HG03558 (cell line): ENCODE measurements around the gene AKAP9.
"Not testable (repeated sequence)": the region's sequence is repeated elsewhere in the genome, so short reads cannot be mapped to it uniquely, and the experiment has no call there.

Source experiments
- ATAC-seq: cut with Tn5 transposase; IDR thresholded peaks from one replicate; pipeline ENCODE4 v1.9.1; 2021; ENCODE audit warnings: moderate number of reproducible peaks; ENCODE audit not compliant: unreplicated experiment; ENCODE audit errors: extremely low read depth

Gene AKAP9

DNA sequence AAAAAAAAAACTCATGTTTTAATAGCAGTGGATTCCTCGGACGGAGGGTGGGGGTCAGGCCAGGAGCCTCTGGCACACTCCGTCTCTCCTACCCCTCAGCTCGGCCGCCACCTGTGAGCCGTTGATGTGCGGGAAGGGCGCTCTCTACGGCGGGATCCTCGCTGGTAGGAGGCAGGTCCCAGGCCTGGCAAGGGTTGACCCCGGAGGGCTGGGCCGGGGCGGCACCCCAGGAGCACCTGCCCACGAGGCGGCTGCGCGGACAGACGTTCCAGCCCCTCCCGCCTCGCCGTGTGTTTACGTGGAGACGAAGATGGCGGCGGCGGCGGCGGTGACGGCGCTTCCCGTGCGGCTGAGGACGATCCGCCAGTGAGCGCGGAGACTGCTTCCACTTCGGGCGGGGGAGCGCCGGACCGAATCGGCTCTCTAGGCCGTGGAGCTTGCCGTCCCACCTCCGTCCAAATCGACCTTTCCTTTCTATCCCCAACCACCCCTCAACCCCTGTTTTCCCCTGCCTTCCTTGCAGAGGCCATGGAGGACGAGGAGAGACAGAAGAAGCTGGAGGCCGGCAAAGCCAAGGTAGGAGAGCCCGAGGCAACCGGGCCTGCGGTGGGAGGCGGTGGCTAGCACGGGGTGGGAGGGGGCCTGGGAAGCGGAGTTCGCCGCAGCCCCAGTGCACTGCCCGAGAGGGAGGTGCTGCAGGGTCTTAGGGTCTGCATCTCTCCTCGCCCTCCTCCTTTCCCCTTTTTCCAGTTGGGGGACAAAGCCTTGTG lies at the start of gene AKAP9:
AKAP9 (plus strand) TSS at position 291 of the 770 bp plus-strand sequence; CDS start at position 529, 238 bp downstream.
- ATAC-seq: peak; percentile 93

DNA sequence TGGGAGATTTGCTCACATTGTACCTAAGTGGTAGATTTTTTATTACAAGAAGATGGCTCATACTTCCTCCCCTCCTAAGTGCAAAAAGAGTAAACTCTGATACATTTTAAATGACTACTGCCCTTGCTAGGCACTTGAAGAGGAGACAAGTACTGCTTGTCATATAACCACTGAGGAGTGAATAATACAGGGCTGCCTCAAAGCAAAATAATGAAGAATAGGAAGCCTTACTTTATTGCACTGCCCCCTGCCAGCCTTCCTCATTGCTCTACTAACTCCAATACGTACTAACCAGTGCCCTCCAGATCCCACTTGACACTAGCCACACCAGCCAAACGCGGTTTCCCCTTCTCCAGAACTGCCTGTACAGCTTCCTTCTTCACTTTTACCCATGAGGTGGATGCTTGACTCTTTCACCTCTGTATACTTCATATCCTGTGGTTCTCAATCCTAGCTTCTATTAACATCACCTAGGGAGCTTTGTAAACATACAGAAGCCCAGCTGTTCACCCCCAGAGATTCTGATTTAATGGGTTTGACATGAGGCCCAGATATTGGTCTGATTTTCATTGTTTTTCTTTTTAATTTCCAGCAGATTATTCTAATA lies 48.5 kb upstream of the AKAP9 start:
- ATAC-seq: no peak

DNA sequence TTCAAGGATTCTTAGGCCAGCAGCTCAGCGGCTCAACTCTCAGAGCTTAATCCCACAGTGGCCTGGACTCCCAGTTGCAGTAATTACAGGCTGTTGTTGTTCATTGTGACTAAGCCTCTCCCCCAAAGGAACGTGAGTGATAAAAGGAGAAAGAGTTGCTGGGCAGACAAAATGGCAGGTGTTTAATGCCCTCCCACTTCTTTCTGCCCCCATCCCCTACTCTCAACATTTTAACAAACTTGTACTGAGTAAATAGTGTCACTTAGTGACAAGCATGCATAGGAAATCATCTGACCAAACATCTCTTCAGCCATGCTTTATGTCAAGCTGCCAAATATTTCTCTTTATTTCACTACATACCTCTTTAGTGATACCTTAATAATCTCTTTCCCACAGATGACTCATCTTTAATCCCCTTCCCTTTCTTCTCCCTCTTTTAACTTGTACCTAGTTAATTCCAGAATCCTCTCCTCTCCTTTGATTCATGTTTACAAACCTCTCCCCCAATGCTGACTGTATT lies 47.8 kb upstream of the AKAP9 start:
- no peak for ATAC-seq

- not testable (repeated sequence) for ATAC-seq
These were observed 47.0 kb upstream of the AKAP9 start for GRCh38 chr7:91893699-91894098.

- no peak for ATAC-seq
These were observed 45.7 kb upstream of the AKAP9 start for GRCh38 chr7:91894781-91895480.

GRCh38 chr7:91898240-91898992 lies 42.2 kb upstream of the AKAP9 start:
- no peak for ATAC-seq

- no peak for ATAC-seq
These were observed 41.1 kb upstream of the AKAP9 start for GRCh38 chr7:91899563-91899962.

- no peak for ATAC-seq
These were observed 30.5 kb upstream of the AKAP9 start for GRCh38 chr7:91910171-91910570.

- no peak for ATAC-seq
These were observed 29.5 kb upstream of the AKAP9 start for GRCh38 chr7:91911121-91911520.

DNA sequence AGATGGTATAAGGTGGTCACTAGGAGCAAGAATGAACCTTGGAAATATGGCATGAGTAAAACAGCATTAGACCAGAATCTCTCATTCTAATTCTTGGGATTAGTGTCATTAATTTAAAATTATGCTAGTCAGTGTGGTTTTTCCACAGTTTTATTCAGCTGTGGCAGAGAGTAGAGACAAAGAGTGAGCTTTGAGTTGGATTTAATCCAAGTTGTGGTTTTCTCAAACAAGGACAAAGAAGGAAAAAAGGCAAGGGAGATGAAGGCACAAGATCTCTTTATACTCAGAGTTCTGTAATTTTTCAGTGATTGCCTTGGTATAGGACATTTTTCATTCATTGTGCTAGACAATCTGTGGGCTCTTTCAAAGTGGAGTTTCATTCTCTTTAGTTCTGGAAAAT lies 28.2 kb upstream of the AKAP9 start:
- no peak for ATAC-seq

DNA sequence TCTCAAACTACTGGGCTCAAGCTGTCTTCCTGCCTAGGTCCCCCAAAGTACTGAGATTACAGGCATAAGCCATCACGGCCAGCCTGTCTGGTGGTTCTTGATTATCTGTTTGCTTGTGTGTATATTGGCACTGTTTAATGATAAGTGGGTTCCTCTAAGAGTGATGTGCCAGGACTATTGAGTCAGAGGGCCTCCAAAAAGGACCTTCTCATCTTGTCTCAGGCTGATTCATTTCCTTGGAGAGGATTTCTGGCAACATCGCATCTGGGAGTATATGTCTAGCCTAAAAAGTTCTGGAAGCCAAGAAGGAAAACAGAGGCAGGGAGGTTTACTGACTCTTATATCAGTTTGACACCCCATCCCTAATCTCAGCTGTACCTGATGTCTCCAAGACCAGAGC lies 27.1 kb upstream of the AKAP9 start:
- ATAC-seq: no peak

- ATAC-seq: no peak
These were observed 25.1 kb upstream of the AKAP9 start for GRCh38 chr7:91915401-91916050.

- no peak for ATAC-seq
These were observed 24.6 kb upstream of the AKAP9 start for GRCh38 chr7:91916051-91916440.

DNA sequence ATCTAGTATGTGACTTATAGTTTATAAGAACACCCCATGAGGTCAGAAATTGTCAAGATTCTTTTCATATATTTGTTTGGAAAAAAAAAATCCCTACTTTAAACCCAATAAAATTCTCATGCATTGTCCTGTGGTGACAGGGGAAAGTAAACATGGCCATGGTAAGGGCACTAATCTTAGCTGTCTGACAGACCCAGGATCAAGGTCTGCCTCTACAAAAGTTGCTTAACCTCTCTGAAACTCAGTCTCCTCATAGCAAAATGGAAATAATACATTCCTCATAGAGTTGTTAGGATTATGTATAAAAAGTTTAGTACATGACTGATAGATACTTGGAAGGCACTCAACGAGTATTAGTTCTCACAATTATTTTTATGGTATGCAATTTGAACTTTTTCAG lies 22.3 kb upstream of the AKAP9 start:
- no peak for ATAC-seq

GRCh38 chr7:91922857-91923256 lies 17.8 kb upstream of the AKAP9 start:
- ATAC-seq: no peak

GRCh38 chr7:91927912-91928311 lies 12.8 kb upstream of the AKAP9 start:
- no peak for ATAC-seq

DNA sequence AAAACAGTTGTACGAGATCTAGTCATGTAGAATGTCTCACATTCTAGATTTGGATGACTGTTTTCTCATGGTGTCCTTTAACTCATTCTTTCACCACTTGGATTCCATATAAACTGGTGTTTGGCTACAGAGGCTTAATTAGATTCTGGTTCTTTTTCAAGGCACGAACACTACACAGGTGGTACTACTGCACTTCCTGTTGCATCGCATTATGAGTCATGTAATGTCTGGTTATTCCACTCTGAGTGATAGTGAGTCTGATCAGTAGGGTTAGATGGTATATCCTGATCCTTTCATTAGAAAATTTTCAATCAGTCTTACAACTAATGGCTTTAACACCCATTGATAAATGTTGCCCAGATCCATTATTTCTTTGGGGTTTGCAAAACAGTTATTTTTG lies 11.2 kb upstream of the AKAP9 start:
- ATAC-seq: no peak

GRCh38 chr7:91940171-91940570 lies 491 bp upstream of the AKAP9 start:
- no peak for ATAC-seq

DNA sequence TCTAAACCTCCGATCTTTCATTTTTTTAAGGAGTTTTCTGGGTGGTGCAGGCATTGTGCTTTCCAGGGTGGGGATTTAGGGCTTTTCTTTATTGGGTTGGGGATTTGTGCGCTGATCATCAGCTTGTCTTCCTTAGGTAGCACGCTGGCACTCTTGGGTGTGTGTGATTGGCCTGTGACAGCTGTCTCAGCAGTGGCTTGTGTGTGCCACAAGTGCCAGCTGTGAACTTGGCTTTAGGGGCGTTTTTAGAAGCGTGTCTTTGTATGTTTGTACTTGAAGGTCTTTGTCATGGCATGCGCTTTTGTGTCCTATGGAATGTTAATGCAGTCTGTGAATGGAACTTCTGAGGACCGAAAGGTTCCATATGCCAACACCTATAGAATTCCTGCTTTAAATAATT lies 788 bp downstream of the AKAP9 start:
- ATAC-seq: no peak

DNA sequence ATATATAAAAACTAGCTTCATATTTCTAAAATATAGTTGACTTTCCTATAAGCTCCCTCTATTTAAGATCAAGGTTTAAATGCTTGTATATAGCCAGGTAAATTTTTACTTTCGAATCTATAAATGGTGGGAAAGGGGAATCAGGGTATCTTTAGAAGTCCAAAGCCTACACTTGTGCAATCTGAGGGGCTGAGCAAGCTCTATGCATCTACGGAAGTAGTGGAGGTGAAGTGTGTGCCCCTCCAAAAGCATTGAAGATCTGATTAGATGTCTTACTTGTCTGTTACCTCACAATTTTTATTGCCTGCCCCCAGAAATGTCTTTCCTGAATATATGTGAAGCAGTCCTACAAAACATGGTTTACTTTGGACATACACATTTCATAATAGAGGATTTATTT lies 1.6 kb downstream of the AKAP9 start:
- no peak for ATAC-seq
